DMS53 treated with DMSO at 0.1 percent for 48 hours (cell line): ENCODE data around the gene RFC3.
"Not testable (repeated sequence)": the region's sequence is repeated elsewhere in the genome, so short reads cannot be mapped to it uniquely, and the experiment has no call there.

Experiments used
- DNase-seq: peaks from one replicate; lab custom pipeline; 2025; ENCODE audit not compliant: unreplicated experiment; lab: John Stamatoyannopoulos, UW

RFC3 gene

GRCh38 chr13:33806470-33807248, 11.3 kb upstream of the RFC3 start:
- no peak for DNase-seq

GRCh38 chr13:33812829-33813228, 5.1 kb upstream of the RFC3 start:
- not testable (repeated sequence) for DNase-seq

GRCh38 chr13:33815011-33815550, 2.9 kb upstream of the RFC3 start:
- DNase-seq, result no peak

- no peak for DNase-seq
Measured at GRCh38 chr13:33816912-33817311, 1.0 kb upstream of the RFC3 start.

GRCh38 chr13:33817513-33817900, 442 bp upstream of the RFC3 start:
- no peak for DNase-seq

- DNase-seq, result no peak
Measured at GRCh38 chr13:33825083-33825482, 7.1 kb downstream of the RFC3 start.

- no peak for DNase-seq
Measured at GRCh38 chr13:33827139-33827538, 9.2 kb downstream of the RFC3 start.

GRCh38 chr13:33828431-33829129, 10.6 kb downstream of the RFC3 start:
- no peak for DNase-seq

GRCh38 chr13:33832872-33833271, 14.9 kb downstream of the RFC3 start:
- DNase-seq, result no peak

GRCh38 chr13:33838647-33839046, 20.7 kb downstream of the RFC3 start:
- no peak for DNase-seq

GRCh38 chr13:33840402-33840801, 22.5 kb downstream of the RFC3 start:
- DNase-seq, result no peak

- DNase-seq, result no peak
Measured at GRCh38 chr13:33842207-33842606, 24.3 kb downstream of the RFC3 start.

- DNase-seq, result no peak
Measured at GRCh38 chr13:33842986-33843385, 25.0 kb downstream of the RFC3 start.

- DNase-seq, result no peak
Measured at GRCh38 chr13:33845572-33846302, 27.8 kb downstream of the RFC3 start.

- DNase-seq, result no peak
Measured at GRCh38 chr13:33846303-33847062, 28.5 kb downstream of the RFC3 start.

GRCh38 chr13:33849211-33849610, 31.3 kb downstream of the RFC3 start:
- DNase-seq, result peak; percentile 3

- DNase-seq, result no peak
Measured at GRCh38 chr13:33855371-33855895, 37.5 kb downstream of the RFC3 start.

- DNase-seq, result no peak
Measured at GRCh38 chr13:33859691-33860303, 41.8 kb downstream of the RFC3 start.

GRCh38 chr13:33860526-33860925, 42.6 kb downstream of the RFC3 start:
- DNase-seq, result no peak

GRCh38 chr13:33862016-33862415, 44.1 kb downstream of the RFC3 start:
- no peak for DNase-seq
